Activated CD8-positive, alpha-beta memory T cell treated with anti-CD3 and anti-CD28 coated beads, Interleukin-2, amount 50 U/mL, for 4 hours (primary cell): ENCODE results near the gene PHTF1.

Source experiments
- DNase-seq: peaks from one replicate; pipeline ENCODE4 v3.0.0-alpha.2; 2020

The PHTF1 gene

DNA sequence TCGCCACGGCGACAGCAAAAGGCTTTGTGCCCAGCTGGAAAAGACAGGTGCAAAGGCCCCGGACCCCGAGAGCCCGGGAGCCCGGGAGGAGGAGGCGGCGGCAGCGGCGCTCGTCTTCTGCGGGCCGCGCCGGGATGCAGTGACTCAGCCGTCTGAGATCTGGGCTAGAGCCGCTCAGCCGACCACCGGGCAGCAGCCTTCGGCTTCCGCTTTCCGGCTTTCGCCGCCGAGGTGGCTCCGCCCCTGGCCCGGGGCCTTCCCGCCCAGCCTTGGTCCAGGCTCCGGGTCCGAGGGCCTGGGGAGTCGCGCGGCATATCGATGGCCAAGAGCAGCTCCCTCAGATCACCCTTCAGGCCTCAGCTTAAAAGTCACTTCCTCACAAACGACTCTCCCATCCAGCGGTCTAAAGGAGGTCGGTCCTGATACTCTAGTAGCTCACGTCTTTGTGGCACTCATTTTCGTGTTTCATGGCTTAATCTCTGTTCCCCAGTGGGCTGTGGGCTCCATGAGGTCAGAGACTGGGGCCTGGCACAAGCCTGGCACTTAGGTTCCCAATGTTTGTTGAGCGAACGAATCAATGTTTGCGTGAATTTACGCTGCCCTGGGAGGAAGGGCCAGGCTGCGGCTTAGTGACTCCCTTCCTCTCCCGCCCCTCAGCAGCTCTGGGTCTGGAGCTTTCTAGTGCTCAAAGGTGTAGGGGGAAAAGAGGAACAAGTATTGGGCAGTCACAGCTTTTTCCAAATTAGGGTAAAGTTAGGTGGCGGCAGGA is at the start of gene PHTF1:
Gene PHTF1, minus strand, starts transcription at position 154 of the 769 bp plus-strand sequence. CDS start 783 bp downstream, outside the sequence.
- peak; percentile 57 for DNase-seq

DNA sequence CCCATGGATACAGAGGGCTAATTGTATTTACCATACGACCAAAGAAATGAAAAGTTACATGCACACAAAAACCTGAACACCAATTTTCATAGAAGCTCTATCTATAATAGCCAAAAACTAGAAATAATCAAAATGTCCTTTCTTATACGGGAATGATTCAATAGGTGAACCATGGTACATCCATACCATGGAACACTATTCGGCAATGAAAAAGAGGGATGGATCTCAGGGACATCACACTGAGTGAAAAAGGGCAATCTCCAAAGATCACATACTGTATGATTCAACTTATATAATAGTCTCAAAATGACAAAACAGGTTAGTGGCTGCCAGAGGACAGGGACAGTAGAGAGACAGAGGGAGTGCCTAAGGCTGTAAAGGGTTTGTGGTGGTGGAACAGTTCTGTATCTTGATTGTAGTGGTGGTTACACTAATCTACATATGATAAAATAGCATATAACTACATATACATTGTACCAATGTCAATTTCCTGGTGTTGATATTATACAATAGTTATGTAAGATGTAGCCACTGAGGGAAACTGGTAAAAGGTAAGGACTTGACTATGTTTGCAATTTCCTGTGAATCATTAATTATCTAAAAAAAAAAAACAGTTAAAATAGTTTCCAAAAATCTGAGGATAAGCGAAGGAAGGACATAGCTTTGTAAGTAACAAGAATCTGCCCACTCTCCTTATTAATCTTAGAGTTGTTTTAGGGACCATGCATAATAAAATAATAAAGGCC is 49.3 kb upstream of the PHTF1 start:
- DNase-seq: no peak

DNA sequence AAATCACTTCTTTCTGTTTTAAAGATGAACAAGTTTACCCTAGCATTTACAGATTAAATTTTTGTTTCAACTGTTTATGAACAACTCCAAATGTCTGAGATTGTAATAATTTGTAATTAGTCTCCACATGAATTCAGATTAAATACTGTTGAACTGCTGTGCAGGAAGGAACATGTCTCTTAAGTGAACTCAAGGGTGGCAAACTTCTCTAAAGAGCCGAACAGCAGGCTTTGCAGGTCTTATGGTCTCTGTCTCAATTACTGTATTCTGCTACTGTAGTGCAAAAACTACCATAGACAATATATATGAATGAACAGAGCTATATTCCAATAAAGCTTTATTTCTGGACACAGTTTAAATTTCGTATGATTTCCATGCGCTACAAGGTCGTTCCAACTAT is 46.4 kb upstream of the PHTF1 start:
- DNase-seq: no peak

DNA sequence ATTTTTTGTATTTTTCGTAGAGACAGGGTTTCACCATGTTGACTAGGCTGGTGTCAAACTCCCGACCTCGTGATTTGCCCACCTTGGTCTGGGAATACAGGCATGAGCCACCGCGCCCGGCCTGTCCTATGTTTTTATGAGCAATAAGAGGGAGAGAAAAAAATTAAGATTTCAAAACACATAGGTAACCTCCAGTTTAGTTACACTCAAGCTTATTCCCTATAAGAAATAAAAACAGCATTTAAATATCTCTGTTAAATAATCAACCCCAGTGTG is 45.9 kb upstream of the PHTF1 start:
- DNase-seq: no peak

DNA sequence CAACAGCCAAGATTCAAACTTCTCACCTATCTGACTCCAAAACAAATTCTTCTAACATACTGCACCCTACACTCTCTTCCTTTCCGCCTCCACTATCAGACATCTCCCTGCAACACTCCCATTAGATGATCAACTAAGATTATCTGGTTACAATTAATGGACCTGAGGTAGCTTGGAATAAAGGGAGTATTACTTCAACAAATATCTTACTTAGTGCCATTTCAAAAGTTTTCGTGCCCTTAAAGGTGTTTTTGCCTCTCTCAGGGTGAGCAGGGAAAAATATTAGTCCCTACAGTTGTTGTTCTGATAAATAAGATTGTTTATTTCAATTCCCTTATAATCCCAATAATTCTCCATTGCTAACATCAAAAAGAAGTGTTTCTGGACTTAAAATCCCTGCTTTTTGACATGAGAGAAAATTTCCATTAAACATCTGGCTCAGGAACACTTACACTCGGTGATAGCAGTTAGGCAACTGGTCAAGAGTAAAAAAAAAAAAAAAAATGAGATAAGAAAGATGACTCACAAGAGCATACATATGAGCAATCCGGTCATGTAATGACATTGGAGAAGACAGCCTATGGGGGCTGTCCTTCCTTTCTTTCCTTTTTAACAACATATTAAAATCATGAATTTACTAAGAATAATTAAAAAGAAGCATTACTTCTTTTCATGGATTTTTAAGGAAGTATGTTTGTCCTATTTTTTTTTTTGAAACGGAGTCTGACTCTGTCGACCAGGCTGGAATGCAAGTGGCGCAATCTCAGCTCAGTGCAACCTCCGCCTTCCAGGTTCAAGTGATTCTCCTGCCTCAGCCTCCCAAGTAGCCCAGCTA is 45.4 kb upstream of the PHTF1 start:
- DNase-seq: no peak

DNA sequence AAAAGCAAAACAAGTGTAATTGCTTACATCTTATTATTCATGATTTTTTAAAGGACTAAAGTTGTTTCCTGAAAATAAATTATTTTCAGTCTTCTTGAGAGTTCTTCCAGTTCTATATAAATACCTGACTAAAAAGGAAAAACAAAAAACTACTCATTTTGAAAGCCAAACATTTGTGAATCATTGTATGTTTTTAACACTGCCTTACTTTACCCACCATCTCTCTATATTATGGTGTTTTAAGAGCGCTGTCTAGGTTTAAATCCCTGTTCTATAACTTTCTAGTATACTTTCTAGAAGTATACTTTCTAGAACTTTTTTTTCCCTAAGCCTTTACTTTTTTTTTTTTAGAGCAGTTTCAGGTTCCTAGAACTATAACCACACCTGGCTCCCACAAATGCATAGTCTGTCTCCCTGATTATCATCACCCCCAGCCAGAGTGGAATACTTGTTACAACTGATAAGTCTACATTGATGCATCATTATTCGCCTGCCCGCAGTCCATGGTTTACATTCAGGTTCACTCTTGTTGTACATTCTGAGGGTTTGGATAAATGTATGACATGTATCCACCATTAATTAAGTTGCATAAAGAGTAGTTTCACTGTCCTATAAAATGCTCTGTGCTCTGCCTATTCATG is 43.2 kb upstream of the PHTF1 start:
- no peak for DNase-seq

DNA sequence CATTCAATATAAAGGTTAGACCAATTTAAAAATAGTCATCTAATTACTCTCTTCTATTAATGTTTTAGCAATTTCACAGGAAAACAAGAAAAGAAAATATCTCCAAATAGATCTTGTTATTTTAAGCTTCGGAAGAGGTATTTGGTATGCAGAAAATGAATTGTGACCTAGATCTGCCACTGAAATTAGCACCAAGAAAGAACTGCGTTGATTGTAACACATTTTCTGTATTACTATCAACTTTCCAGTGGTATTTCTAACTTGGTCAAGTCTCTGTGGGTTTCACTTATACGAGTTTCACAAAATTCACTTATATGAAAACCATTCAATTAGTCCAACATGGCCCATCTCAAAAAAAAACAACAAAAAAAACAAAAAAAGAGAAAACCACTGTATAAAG is 41.2 kb upstream of the PHTF1 start:
- no peak for DNase-seq

DNA sequence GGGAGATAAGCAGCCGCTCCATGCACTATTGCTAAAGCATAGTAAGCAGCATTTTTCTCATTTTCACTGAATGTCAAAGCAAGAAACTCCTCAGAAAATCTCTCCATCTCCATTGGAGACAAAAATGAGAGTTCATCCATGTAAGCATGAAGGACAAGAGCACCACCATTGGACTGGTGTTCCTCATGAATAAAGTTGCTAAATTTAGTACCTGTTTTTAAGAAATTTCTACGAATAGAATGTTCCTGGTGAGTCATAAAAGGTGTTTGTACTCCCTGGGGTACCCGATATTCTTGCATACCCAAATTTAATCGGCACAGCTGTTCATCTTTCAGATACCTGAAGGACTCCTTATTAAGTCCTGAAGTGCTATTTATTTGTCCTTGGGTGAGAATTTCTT is 38.2 kb upstream of the PHTF1 start:
- DNase-seq: no peak

DNA sequence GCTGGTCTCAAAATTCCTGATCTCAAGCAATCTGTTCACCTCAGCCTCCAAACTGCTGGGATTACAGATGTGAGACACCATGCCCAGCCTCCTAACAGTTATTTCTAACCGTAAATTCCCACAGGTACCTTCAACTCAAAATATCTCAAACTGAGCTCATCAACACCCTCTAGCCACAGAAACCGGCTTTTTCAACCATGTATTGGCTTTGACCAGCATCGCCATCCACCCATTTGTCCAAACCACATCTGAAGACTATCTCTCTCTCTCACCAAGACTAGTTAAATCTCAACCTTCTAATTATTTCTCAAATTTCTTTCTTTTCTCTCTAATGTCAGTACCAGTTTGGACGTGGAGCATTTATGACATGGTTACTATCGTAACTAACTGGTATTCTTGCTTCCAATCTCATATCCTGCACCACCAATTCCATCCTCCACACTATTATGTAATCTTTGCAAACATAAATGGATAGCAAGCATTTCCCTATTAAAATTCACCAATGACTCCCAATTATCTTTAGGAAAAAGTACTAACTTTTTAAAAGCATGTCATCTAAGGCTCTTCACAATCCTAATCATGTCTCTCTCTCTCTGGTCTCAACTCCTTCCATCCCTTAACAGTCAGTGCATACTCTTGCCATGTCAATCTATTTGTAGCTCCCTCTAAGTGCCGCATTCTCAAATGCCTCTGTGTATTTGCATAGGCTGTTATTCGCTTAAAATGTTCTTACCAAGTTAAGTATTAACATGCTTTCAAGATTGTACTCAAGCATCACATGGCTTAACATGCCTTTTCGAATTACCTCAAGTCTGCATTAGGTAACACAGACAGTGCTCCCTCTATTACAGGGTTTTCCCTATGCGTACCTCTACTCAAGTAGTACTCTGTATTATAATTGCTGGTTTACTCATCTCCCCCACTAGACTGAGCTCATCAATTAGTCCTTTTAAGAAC is 34.9 kb upstream of the PHTF1 start:
- no peak for DNase-seq

DNA sequence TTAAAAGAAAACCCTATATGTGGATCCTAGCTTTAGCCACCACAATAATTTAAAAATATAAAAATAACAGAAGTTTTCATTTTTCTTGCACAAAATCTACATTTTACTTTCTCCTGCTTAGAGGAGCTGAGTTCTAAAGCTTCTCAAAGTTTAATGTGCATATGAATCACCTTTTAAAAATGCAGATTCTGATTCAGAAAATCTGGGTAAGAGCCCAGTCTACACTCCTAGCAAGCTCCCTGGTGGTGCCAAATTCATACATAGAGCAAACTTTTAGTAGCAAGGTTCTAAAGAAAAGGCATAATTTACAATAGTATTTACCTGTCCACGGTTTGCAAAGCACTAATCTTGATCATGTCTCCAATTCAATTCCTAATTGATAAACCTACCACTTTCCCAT is 33.7 kb upstream of the PHTF1 start:
- DNase-seq: no peak

DNA sequence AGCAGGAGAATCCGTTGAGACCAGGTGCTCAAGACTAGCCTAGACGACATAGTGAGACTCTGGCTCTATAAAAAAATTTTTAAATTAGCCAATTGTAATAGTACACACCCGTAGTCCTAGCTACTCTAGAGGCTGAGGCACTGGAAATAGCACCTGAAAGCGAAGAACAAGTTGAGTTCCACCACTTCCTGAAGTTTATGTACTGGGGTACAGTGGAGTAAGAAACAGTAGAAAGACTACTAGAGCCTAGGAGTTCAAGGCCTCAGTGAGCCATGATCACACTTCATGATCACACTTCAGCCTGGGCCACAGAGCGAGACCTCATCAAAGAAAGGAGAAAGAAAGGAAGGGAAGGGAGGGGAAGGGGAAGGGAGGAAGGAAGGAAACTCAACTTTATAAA is 33.2 kb upstream of the PHTF1 start:
- DNase-seq: no peak

DNA sequence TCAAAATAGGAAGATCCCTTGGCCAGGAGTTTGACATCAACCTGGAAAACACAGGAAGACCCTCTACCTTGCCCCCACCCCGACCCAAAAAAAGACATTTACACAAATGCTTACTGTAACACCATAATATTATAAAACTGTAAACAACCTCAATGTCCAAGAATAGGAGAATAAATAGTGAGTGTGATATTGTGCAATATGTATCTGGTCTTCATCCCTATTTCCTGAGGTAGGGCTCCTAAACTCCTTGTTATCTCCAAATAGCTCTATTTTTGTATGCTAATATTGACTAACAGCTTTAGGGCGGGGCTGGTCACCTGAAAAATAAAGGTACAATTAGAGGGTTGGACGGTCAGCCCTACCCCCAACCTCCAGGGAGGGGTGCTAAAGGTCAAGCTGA is 29.5 kb upstream of the PHTF1 start:
- no peak for DNase-seq

DNA sequence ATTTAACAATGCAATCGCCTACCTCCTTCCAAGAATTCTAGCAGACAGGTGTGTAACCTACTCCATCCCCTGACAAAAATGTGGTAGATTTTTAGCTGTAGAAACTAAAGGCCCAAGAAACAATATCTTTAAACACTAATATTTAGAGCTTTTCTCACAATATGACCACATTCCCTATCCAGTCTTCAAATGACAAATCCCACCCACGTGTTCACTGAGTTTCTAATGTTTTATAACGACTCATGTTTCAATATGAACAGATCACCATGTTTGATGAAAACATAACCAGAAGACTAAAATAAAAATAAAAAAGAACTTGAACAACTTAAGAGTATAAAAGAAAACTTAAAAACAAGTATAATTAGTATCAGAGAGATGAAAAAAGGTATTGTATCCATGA is 28.4 kb upstream of the PHTF1 start:
- no peak for DNase-seq

DNA sequence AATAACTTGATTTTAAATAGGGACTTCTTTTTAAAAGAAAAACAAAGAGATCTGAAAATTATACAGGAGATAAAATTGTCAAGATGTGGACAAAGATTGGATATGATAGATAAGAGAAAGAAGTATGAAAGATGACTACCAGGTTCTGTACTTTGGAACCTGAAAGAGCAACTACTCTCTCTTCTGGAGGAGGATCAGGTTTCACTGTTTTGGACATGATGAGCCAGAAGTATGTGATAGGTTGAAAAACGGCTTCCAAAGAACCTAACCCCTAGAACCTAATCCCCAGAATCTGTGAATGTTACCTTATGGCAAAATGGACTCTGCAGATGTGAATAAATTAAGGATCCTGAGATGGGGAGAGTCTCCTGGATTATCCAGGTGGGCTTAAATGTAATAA is 26.8 kb upstream of the PHTF1 start:
- DNase-seq: no peak

DNA sequence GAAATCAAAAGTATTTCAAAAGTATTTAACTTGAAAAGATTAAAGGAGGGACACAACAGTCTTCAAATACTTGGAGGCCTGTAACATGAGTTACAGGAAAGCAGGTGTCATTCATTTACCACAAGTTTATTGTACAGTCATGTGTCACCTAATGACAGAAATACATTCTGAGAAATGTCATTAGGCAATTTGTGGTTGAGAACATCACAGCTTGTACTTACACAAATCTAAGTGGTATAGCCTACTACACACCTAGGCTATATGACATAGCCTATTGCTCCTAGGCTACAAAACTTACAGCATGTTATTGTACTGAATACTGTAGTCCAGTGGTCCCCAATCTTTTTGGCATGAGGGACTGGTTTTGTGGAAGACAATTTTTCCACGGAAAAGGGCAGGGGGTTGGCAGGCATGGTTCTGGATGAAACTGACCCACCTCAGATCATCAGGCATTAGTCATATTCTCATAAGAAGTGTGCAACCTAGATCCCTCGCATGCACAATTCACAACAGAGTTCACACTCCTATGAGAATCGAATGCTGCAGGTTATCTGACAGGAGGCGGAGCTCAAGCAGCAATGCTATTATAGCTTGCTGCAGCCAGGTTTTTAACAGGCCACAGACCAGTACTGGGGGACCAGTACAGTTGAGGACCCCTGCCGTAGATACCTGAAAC is 25.0 kb upstream of the PHTF1 start:
- no peak for DNase-seq

DNA sequence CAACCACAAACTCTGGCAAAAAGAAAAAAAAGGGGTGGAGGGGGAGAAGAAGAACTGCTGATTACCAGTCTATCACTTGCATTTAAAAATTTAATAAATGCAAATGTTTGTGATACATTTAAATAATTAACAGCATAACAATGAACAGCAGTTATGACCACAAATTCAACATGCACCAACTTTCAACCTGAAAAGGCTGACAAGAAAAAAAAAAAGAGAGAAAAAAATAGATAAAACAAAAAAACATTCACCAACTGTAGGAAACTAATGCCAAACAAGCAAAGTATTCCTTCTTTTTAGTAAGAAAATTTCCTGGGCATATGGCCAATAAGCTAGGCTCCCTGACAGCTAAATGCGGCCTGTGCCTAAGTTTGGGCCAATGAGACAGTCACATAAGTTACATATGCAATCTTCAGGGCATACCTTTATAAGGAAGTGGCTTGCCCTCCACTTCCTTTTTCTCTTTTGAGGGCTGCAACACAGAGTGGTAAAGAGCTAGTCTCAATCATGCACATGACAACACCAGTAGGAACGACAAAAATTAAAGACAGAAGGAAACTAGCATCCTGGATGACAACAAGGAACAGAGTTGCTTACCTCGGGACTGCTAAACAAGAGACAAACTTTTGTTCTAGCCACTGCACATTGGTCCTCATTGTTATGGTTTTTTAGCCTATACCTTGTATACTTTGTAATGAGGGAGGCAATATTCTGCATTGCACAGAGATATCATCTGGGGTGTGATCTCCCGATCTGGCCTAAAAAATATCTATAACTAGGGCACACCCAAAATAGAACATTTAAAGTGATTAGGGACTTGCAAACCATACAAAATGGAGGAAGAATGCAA is 24.2 kb upstream of the PHTF1 start:
- peak; percentile 22 for DNase-seq

DNA sequence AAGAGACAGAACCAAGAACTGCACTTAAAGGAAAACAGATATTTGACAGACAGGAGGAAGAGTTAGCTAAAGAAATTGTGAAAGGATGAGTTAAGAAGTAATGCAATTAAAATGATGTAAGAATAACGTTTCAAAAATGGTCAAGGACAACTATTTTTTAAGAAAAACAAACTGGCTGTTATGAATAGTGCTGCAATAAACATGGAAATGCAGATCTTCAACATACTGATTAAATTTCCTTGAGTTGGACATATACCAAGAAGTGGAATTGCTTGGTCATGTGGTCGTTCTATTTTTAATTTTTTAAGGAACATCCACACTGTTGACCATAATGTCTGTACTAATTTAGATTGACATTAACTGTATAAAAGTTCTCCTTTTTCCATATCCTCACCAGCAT is 23.1 kb upstream of the PHTF1 start:
- no peak for DNase-seq

DNA sequence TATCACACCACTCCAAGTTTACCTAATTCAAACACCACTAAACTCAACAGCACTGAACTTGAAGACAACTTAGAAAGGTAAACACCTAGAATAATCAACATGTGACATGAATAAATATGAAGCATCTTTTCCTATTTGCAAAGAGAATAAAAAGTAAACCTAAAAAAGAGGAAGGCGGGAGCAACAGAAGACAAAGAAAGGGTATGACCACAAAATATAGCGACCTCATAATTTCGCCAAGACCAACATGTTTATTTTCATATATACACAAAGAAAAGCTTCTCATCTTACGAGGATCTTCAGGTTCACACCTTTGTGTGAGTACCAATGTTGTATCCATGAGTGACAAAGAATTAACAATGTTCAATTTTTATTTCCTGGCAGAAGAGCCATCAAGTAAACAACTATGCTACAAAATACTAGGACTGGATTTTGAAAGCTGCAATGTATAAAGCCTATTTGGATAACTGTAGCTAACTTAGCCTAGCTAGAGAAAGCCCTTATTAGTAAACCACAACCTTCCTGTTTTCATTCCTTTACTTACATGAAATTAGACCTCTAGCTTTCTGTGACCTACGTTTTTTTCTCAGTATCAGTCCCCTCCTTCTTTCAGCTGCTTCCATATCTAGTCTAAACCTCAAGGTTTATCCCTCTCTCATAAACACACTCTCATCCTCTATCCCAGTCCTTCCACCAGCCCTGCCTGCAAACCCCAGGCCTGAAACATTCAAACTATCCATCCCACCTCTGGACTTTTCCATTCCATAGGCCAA is 21.3 kb upstream of the PHTF1 start:
- no peak for DNase-seq

DNA sequence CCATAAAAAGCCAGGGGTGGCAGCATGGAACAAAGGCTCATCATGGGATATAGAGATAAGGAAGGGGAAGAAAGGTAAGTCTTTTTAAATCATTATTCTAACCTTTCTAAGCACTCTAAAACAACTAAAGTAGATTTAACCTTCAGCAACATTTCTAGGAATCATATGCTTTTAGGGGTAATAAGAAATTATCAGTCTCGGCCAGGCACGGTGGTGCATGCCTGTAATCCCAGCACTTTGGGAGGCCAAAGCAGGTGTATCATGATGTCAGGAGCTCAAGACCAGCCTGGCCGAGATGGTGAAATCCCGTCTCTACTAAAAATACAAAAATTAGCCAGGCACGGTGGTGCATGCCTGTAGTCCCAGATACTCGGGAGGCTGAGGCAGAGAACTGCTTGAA is 20.3 kb upstream of the PHTF1 start:
- DNase-seq: no peak

DNA sequence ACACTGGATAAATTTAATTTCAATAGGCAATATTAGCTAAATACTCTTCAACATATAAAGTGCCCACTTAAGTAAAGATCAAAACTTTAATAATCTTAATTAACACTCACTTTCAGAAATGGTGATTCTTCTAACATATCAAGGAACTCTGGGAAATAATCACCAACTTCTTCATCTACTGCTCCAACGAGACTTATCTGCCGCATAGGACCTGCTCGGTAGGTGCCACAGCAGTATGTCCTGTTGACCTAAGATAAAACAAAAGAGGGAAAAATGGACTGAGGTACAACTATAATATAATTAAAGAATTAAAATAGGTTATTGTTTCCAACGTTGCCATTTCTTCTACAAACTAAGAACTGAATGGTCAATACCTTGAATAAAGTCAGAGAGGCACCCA is 18.3 kb upstream of the PHTF1 start:
- no peak for DNase-seq
